Uterus (tissue), 4 donors: Measurements from ENCODE around the gene TCF4. TPM values are rescaled to one million over a fixed set of nuclear protein-coding genes. Genes with fewer than 3 reads are reported as not detected.
A peak's percentile ranks its signal among the peaks of the same experiment; 100 is the strongest.

ENCODE experiments used
- DNase-seq, 2 donors: peaks; one replicate each; pipeline ENCODE4 v3.0.0-alpha.2; 2019 to 2020
- H3K27ac ChIP-seq, 2 donors: fragments of 200-600 bp; sonication (generic); 1 replicate in 1 of 2; 2 replicates in 1 of 2; pipeline ENCODE4 v1.5.1; 2016 to 2018
- H3K27me3 ChIP-seq, 2 donors: fragments of 200-600 bp; sonication (generic); one replicate each; pipeline ENCODE4 v1.5.1; 2018 to 2019; ENCODE audit warnings: control low read depth in 1 of 2
- H3K36me3 ChIP-seq, 2 donors: fragments of 200-600 bp; sonication (generic); one replicate each; pipeline ENCODE4 v1.5.1; 2019; ENCODE audit warnings: control low read depth in 1 of 2
- H3K4me1 ChIP-seq, 2 donors: fragments of 200-600 bp; sonication (generic); one replicate each; pipeline ENCODE4 v1.5.1; 2018 to 2019; ENCODE audit warnings: control low read depth in 1 of 2
- H3K4me3 ChIP-seq, 2 donors: fragments of 200-600 bp; sonication (generic); 1 replicate in 1 of 2; 2 replicates in 1 of 2; pipeline ENCODE4 v1.5.1; 2018 to 2019; ENCODE audit warnings: mild to moderate bottlenecking in 1 of 2
- H3K9me3 ChIP-seq, 2 donors: fragments of 200-600 bp; sonication (generic); one replicate each; pipeline ENCODE4 v1.5.1; 2019; ENCODE audit warnings: control low read depth in 1 of 2
- CTCF ChIP-seq, 4 experiments: fragments of 200-600 bp in 2 of 4; fragments of 450-650 bp in 2 of 4; sonication (generic) in 2 of 4; IDR thresholded peaks; one replicate each; pipeline ENCODE4 v1.5.1; 2016 to 2019; ENCODE audit warnings: antibody characterized with exemption in 4 of 4, mild to moderate bottlenecking in 2 of 4, moderate library complexity in 1 of 4
- POLR2A ChIP-seq, 2 donors: fragments of 450-650 bp; IDR thresholded peaks; one replicate each; pipeline ENCODE4 v1.6.1; 2016; ENCODE audit warnings: antibody characterized with exemption in 2 of 2, mild to moderate bottlenecking in 1 of 2, moderate library complexity in 1 of 2
- intact Hi-C: fragments of 100-400 bp; cut with DNase I; formaldehyde crosslinking; loops from one replicate; pipeline ENCODE4 v1.15.1; 2023; ENCODE audit warnings: low total_unique reads
- total RNA-seq, 4 donors: library from RNA; depleted of rRNA in 3 of 4; stranded (reverse); fragments of >200 nt in 3 of 4; gene quantifications; one replicate each; pipeline versions ENCODE4 v1.1.0 to v1.2.4, GENCODE V29; 2014 to 2023
- donor health status: DM: yes; HTN: yes; CAD: no.

The TCF4 gene
- total RNA-seq, 4 donors from 2014 or later: 123 to 514 (median 163) TPM

GRCh38 chr18:55515941-55516710 lies 71.9 kb downstream of the TCF4 start:
- H3K27ac ChIP-seq: no peak overlapping the region
- H3K4me1 ChIP-seq: no peaks in the 10 kb centered on the region
- no peak for TF ChIP-seq POLR2A (IDR thresholded peaks at IDR 0.05)
- TF ChIP-seq CTCF (IDR thresholded peaks at IDR 0.05): no peak
- no peaks in the 10 kb centered on the region for H3K27me3 ChIP-seq
- H3K9me3 ChIP-seq: no peaks in the 10 kb centered on the region
- H3K36me3 ChIP-seq: no peaks in the 10 kb centered on the region
- H3K4me3 ChIP-seq: no peak overlapping the region
- intact Hi-C loops: no loop called here
- DNase-seq: no peak

- Histone ChIP-seq H3K36me3 (no peaks in the 10 kb centered on the region), H3K27ac (no peak overlapping the region), H3K9me3 (no peaks in the 10 kb centered on the region), H3K4me1 (no peaks in the 10 kb centered on the region), H3K4me3 (no peak overlapping the region), H3K27me3 (no peaks in the 10 kb centered on the region)
- TF ChIP-seq POLR2A (IDR thresholded peaks at IDR 0.05) (no peak), CTCF (IDR thresholded peaks at IDR 0.05) (no peak)
- no peak for DNase-seq
- intact Hi-C loops: no loop called here
Measured at GRCh38 chr18:55515214-55515613, 72.8 kb downstream of the TCF4 start.

- TF ChIP-seq CTCF (IDR thresholded peaks at IDR 0.05) (no peak), POLR2A (IDR thresholded peaks at IDR 0.05) (no peak)
- Histone ChIP-seq H3K9me3 (no peaks in the 10 kb centered on the region), H3K4me1 (no peaks in the 10 kb centered on the region), H3K27ac (peak overlapping the region in 1 of 2 donors; percentile 22), H3K4me3 (no peak overlapping the region), H3K27me3 (no peaks in the 10 kb centered on the region), H3K36me3 (no peaks in the 10 kb centered on the region)
- intact Hi-C loops: no loop called here
- no peak for DNase-seq
Measured at GRCh38 chr18:55513161-55513560, 74.8 kb downstream of the TCF4 start.

GRCh38 chr18:55511277-55511676 lies 76.7 kb downstream of the TCF4 start:
- intact Hi-C loops: no loop called here
- Histone ChIP-seq H3K27me3 (no peaks in the 10 kb centered on the region), H3K9me3 (no peaks in the 10 kb centered on the region), H3K27ac (peak overlapping the region; percentile 58 to 84), H3K4me1 (no peaks in the 10 kb centered on the region), H3K36me3 (no peaks in the 10 kb centered on the region), H3K4me3 (no peak overlapping the region)
- no peak for DNase-seq
- TF ChIP-seq CTCF (IDR thresholded peaks at IDR 0.05) (no peak), POLR2A (IDR thresholded peaks at IDR 0.05) (no peak)

GRCh38 chr18:55510809-55511208 lies 77.2 kb downstream of the TCF4 start:
- DNase-seq: peak in 1 of 2 donors; percentile 42

More at GRCh38 chr18:55510809-55511208, 77.2 kb downstream of the TCF4 start:
- no peak for TF ChIP-seq CTCF (IDR thresholded peaks at IDR 0.05)
- no peak for TF ChIP-seq POLR2A (IDR thresholded peaks at IDR 0.05)
- H3K4me3 ChIP-seq: no peak overlapping the region
- peak overlapping the region; percentile 58 to 84 for H3K27ac ChIP-seq
- H3K9me3 ChIP-seq: no peaks in the 10 kb centered on the region
- H3K27me3 ChIP-seq: no peaks in the 10 kb centered on the region
- H3K4me1 ChIP-seq: no peaks in the 10 kb centered on the region
- intact Hi-C loops: no loop called here
- H3K36me3 ChIP-seq: no peaks in the 10 kb centered on the region
